Measurements from ENCODE around the gene ZMPSTE24.
A peak's percentile ranks its signal among the peaks of the same experiment; 100 is the strongest.
"Not testable (repeated sequence)": the region's sequence is repeated elsewhere in the genome, so short reads cannot be mapped to it uniquely, and the experiment has no call there.

ZMPSTE24 gene

GRCh38 chr1:40318970-40319621 is 61.1 kb downstream of the ZMPSTE24 start:
- no peak for DNase-seq (ENCODE audit: low spot score)

- not testable (repeated sequence) for DNase-seq (ENCODE audit: low spot score)
These were observed 73.4 kb downstream of the ZMPSTE24 start for GRCh38 chr1:40331403-40331802.

- no peak for DNase-seq (ENCODE audit: low spot score)
These were observed 74.7 kb downstream of the ZMPSTE24 start for GRCh38 chr1:40332695-40333094.

DNA sequence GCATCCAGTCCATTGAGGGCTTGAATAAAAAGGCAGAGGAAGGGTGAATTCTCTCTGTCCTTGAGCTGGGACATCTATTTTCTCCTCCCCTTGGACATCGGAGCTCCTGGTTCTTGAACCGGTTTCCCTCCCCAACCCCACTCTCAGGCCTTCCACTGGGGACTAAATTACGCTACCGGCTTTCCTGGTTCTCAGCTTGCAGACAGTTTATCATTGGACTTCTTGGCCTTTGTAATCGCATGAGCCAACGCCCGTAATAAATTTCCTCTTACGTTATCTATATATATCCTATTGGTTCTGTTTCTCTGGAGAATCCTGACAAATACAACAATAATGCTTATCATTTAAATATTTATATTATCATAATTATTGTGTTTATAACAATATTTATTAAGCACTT is 79.4 kb downstream of the ZMPSTE24 start:
- no peak for DNase-seq (ENCODE audit: low spot score)

- DNase-seq (ENCODE audit: low spot score): peak; percentile 85
These were observed 80.8 kb downstream of the ZMPSTE24 start for GRCh38 chr1:40338745-40339419.

- DNase-seq (ENCODE audit: low spot score): no peak
These were observed 81.6 kb downstream of the ZMPSTE24 start for GRCh38 chr1:40339420-40340323.

- no peak for DNase-seq (ENCODE audit: low spot score)
These were observed 83.7 kb downstream of the ZMPSTE24 start for GRCh38 chr1:40341491-40342380.

GRCh38 chr1:40342381-40342717 is 84.3 kb downstream of the ZMPSTE24 start:
- DNase-seq (ENCODE audit: low spot score): not testable (repeated sequence)
